ENCODE results near the gene TRMT1L.

- TF ChIP-seq, protein P1, sequence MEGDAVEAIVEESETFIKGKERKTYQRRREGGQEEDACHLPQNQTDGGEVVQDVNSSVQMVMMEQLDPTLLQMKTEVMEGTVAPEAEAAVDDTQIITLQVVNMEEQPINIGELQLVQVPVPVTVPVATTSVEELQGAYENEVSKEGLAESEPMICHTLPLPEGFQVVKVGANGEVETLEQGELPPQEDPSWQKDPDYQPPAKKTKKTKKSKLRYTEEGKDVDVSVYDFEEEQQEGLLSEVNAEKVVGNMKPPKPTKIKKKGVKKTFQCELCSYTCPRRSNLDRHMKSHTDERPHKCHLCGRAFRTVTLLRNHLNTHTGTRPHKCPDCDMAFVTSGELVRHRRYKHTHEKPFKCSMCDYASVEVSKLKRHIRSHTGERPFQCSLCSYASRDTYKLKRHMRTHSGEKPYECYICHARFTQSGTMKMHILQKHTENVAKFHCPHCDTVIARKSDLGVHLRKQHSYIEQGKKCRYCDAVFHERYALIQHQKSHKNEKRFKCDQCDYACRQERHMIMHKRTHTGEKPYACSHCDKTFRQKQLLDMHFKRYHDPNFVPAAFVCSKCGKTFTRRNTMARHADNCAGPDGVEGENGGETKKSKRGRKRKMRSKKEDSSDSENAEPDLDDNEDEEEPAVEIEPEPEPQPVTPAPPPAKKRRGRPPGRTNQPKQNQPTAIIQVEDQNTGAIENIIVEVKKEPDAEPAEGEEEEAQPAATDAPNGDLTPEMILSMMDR (IDR thresholded peaks at IDR 0.05) = no peak
- no peak for TF ChIP-seq POLR2A (IDR thresholded peaks at IDR 0.05)
These were observed 24.2 kb downstream of the TRMT1L start for GRCh38 chr1:185132534-185132933.
